T-cell (primary cell): ENCODE data around the gene DNM3. TPM values are rescaled to one million over a fixed set of nuclear protein-coding genes. Genes with fewer than 3 reads are reported as not detected.
A peak's percentile ranks its signal among the peaks of the same experiment; 100 is the strongest.
"Not testable (repeated sequence)": the region's sequence is repeated elsewhere in the genome, so short reads cannot be mapped to it uniquely, and the experiment has no call there.

Source experiments
- ATAC-seq, 4 experiments: fragments of 200-7000 bp in 3 of 4; fragments of 150-1000 bp in 1 of 4; cut with Tn5 transposase; replicated peaks in 1 of 4; 1 replicate in 3 of 4; 2 replicates in 1 of 4; pipeline ENCODE4 v1.10.0; 2021; ENCODE audit warnings: moderate library complexity in 3 of 4, mild to moderate bottlenecking in 2 of 4, moderate number of reproducible peaks in 1 of 4
- CTCF ChIA-PET, 2 donors: fragments of 300-600 bp; sonication (Branson Sonifier 250); formaldehyde crosslinking; loops; one replicate each; lab custom pipeline; 2022; ENCODE audit warnings: antibody characterized with exemption in 2 of 2; lab: Charles Lee
- POLR2A ChIA-PET, 2 donors: fragments of 300-600 bp; sonication (Branson Sonifier 250); formaldehyde crosslinking; loops; one replicate each; lab custom pipeline; 2022; ENCODE audit warnings: antibody characterized with exemption in 2 of 2; lab: Charles Lee
- DNase-seq, 35 experiments: peaks; one replicate each; pipeline versions ENCODE4 v3.0.0 to v3.0.0-alpha.2; 2013 to 2023
- H3K27ac ChIP-seq: one replicate; pipeline ENCODE4 v1.5.1; 2013; ENCODE audit warnings: low read length
- H3K27me3 ChIP-seq, 2 experiments: replicated peaks in 1 of 2; 1 replicate in 1 of 2; 2 replicates in 1 of 2; pipeline versions ENCODE4 v1.6.1 to v1.7.0; 2013; ENCODE audit warnings: low read length in 1 of 2, mixed read lengths in 1 of 2; ENCODE audit not compliant: control insufficient read depth in 2 of 2, insufficient read depth in 2 of 2; ENCODE audit errors: extremely low read depth in 1 of 2
- H3K36me3 ChIP-seq, 2 donors: 1 replicate in 1 of 2; 2 replicates in 1 of 2; pipeline versions ENCODE4 v1.6.1 to v1.7.0; 2013; ENCODE audit warnings: low read length in 1 of 2; ENCODE audit not compliant: control insufficient read depth in 2 of 2, insufficient read depth in 1 of 2; ENCODE audit errors: extremely low read depth in 1 of 2
- H3K4me1 ChIP-seq, 2 experiments: 1 replicate in 1 of 2; 2 replicates in 1 of 2; pipeline versions ENCODE4 v1.6.1 to v1.7.0; 2013; ENCODE audit warnings: low read length in 2 of 2, mixed read lengths in 1 of 2; ENCODE audit not compliant: insufficient read depth in 2 of 2, control insufficient read depth in 1 of 2; ENCODE audit errors: extremely low read depth in 1 of 2
- H3K4me3 ChIP-seq, 2 donors: 1 replicate in 1 of 2; 2 replicates in 1 of 2; pipeline versions ENCODE4 v1.5.1 to v1.7.0; 2013; ENCODE audit warnings: mild to moderate bottlenecking in 2 of 2, low read length in 1 of 2, moderate library complexity in 1 of 2; ENCODE audit not compliant: control insufficient read depth in 1 of 2; ENCODE audit errors: extremely low read depth in 1 of 2
- H3K9me3 ChIP-seq: 2 replicates; pipeline ENCODE4 v1.7.0; 2013
- H3K27ac Mint-ChIP-seq, 2 donors: one replicate each; pipeline ENCODE4 v1.8.0; 2020 to 2021; ENCODE audit warnings: mild to moderate bottlenecking in 2 of 2, mixed read lengths in 2 of 2
- H3K27me3 Mint-ChIP-seq, 2 donors: one replicate each; pipeline ENCODE4 v1.8.0; 2021 to 2022; ENCODE audit warnings: mixed read lengths in 2 of 2
- H3K36me3 Mint-ChIP-seq: one replicate; pipeline ENCODE4 v1.8.0; 2021; ENCODE audit warnings: mixed read lengths
- H3K4me1 Mint-ChIP-seq, 3 donors: one replicate each; pipeline ENCODE4 v1.8.0; 2020 to 2022; ENCODE audit warnings: mixed read lengths in 3 of 3, mild to moderate bottlenecking in 1 of 3
- H3K4me3 Mint-ChIP-seq, 3 donors: one replicate each; pipeline ENCODE4 v1.8.0; 2020 to 2022; ENCODE audit warnings: mild to moderate bottlenecking in 3 of 3, mixed read lengths in 3 of 3, moderate library complexity in 3 of 3
- H3K9me3 Mint-ChIP-seq, 3 donors: one replicate each; pipeline ENCODE4 v1.8.0; 2020 to 2022; ENCODE audit warnings: mixed read lengths in 3 of 3
- WGBS: methylation state at CpG from one replicate; pipeline ENCODE4 v1.1.5; 2013; ENCODE audit warnings: missing lambda C conversion rate; ENCODE audit not compliant: insufficient coverage; 5-methylcytosine and 5-hydroxymethylcytosine counted together
- total RNA-seq, 35 experiments: library from RNA in 6 of 35; stranded (reverse) in 6 of 35; fragments of 120-200 nt in 1 of 35; gene quantifications; one replicate each; pipeline versions ENCODE4 v1.2.1 to v1.2.4 and lab custom pipeline; 2013 to 2026

Gene DNM3
- total RNA-seq, 5 donors from 2014 or later (not counting 1 experiment from before 2014, with no cell fraction given) = 2.0 to 2.8 (median 2.4) TPM

GRCh38 chr1:171798765-171799164 lies 42.5 kb upstream of the DNM3 start:
- Histone ChIP-seq H3K27ac (no peak overlapping the region), H3K9me3 (no peaks in the 10 kb centered on the region), H3K4me3 (no peak overlapping the region), H3K27me3 (no peaks in the 10 kb centered on the region), H3K36me3 (peaks cover 14 to 43% of the 10 kb centered on the region in 2 donors), H3K4me1 (no peaks in the 10 kb centered on the region)
- no peak for DNase-seq
- WGBS = 100% methylated on average over 1 of the region's 3 CpGs
- ATAC-seq = no peak
- ChIA-PET POLR2A (no interaction called here), CTCF (interaction anchor here in 1 of 2 donors (0.7 kb wide), 1 partner anchor 184 kb away, joined by 3 read pairs; no protein-coding TSS in a partner anchor)
- H3K27me3 Mint-ChIP-seq = no peaks in the 10 kb centered on the region
- peaks cover 45% of the 10 kb centered on the region for H3K36me3 Mint-ChIP-seq
- no peak overlapping the region for H3K27ac Mint-ChIP-seq
- H3K4me1 Mint-ChIP-seq = peaks cover 0 to 13% (median 11%) of the 10 kb centered on the region in 3 donors
- no peak overlapping the region for H3K4me3 Mint-ChIP-seq
- H3K9me3 Mint-ChIP-seq = no peaks in the 10 kb centered on the region

DNA sequence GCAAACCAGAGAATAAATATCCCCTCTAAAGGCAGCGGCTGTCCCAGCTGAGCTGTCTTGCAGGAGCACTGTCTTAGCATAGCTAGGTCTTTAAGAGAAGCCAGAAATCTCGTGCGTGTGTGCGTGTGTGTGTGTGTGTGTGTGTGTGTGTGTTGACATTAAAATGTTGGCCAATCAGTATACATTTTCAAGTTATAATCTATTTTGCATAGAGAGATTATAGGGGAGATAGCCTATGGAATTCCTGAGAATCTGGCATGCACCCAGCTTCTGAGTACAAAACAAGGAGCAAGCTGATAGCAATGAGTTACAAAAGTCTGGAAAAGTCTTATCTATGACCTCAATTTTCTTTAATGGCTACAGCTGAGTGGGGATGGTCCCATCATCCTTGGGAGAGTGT lies 42.1 kb upstream of the DNM3 start:
- ChIA-PET POLR2A (no interaction called here), CTCF (interaction anchor here in 1 of 2 donors (3.9 kb wide), 1 partner anchor 187 kb away, joined by 30 read pairs; no protein-coding TSS in a partner anchor)
- H3K27ac ChIP-seq = no peak overlapping the region
- peaks cover 14 to 39% of the 10 kb centered on the region in 2 donors for H3K36me3 ChIP-seq
- Mint-ChIP-seq H3K27me3 (no peaks in the 10 kb centered on the region), H3K4me3 (no peak overlapping the region), H3K4me1 (peaks cover 0 to 9% (median 7%) of the 10 kb centered on the region in 3 donors), H3K9me3 (no peaks in the 10 kb centered on the region), H3K36me3 (peaks cover 41% of the 10 kb centered on the region), H3K27ac (no peak overlapping the region)
- no peaks in the 10 kb centered on the region for H3K9me3 ChIP-seq
- H3K27me3 ChIP-seq = no peaks in the 10 kb centered on the region
- no CpG with 5 or more reads among the region's 4 CpGs for WGBS
- no peaks in the 10 kb centered on the region for H3K4me1 ChIP-seq
- ATAC-seq (no peak), DNase-seq (no peak)
- no peak overlapping the region for H3K4me3 ChIP-seq

DNA sequence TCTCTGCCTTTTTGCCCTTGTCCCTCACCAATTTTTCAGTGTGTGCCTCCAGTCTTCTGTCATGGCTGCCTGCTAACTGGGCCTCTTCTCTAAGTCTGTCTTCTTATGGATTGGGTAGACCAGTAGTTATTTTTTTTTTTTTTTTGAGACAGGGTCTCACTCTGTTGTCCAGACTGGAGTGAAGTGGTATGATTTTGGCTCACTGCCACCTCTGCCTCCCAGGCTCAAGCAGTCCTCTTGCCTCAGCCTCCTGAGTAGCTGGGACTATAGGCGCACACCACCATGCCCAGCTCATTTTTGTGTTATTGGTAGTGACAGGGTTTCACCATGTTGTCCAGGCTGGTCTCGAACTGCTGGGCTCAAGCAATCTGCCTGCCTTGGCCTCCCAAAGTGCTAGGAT lies 41.6 kb upstream of the DNM3 start:
- H3K27ac ChIP-seq, H3K9me3 Mint-ChIP-seq, POLR2A ChIA-PET, H3K27me3 Mint-ChIP-seq, H3K4me3 ChIP-seq, H3K4me3 Mint-ChIP-seq, H3K4me1 ChIP-seq, H3K4me1 Mint-ChIP-seq, H3K9me3 ChIP-seq, H3K27me3 ChIP-seq, H3K27ac Mint-ChIP-seq, DNase-seq, ATAC-seq: not testable (repeated sequence)
- H3K36me3 ChIP-seq = peaks cover 14 to 34% of the 10 kb centered on the region in 2 donors
- WGBS = 100% methylated on average over 2 of the region's 2 CpGs
- peaks cover 35% of the 10 kb centered on the region for H3K36me3 Mint-ChIP-seq
- CTCF ChIA-PET = interaction anchor here (0.6 to 3.9 kb wide), 6 partner anchors 15 to 647 kb away, joined by 3 to 30 read pairs (median 8); no protein-coding TSS in a partner anchor

DNA sequence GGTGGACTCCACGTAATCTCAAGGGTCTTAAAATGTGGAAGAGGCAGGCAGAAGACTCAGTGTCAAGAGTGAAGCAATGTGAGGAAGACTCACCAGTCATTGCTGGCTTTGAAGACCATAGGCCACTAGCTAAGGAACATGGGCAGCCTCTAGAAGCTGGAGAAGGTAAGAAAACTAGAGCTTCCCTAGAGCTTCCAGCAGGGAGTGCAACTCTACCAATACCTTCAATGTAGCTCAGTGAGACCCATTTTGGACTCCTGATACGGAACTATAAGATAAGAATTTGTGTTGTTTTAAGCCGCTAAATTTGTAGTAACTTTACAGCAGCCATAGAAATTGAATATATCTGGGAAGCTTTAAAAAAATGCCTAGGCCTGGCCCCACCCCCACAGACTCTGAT lies 41.0 kb upstream of the DNM3 start:
- peaks cover 10 to 27% of the 10 kb centered on the region in 2 donors for H3K36me3 ChIP-seq
- ChIA-PET POLR2A (interaction anchor here in 1 of 2 donors (0.6 kb wide), 1 partner anchor 193 kb away, joined by 12 read pairs; no protein-coding TSS in a partner anchor), CTCF (interaction anchor here (0.6 to 3.9 kb wide), 16 partner anchors 10 to 647 kb away, joined by 3 to 30 read pairs (median 4); partner anchors contain the start of gene PIGC (in 1 of the 2))
- Mint-ChIP-seq H3K27me3 (no peaks in the 10 kb centered on the region), H3K9me3 (no peaks in the 10 kb centered on the region), H3K4me3 (no peak overlapping the region), H3K36me3 (peaks cover 31% of the 10 kb centered on the region), H3K4me1 (peaks cover 0 to 3% (median 3%) of the 10 kb centered on the region in 3 donors), H3K27ac (peak overlapping the region in 1 of 2 donors; percentile 50)
- 80% methylated on average over 1 of the region's 3 CpGs for WGBS
- H3K4me3 ChIP-seq = no peak overlapping the region
- no peak overlapping the region for H3K27ac ChIP-seq
- no peaks in the 10 kb centered on the region for H3K27me3 ChIP-seq
- no peaks in the 10 kb centered on the region for H3K4me1 ChIP-seq
- H3K9me3 ChIP-seq = no peaks in the 10 kb centered on the region
- ATAC-seq = no peak
- no peak for DNase-seq

GRCh38 chr1:171800851-171801250 lies 40.4 kb upstream of the DNM3 start:
- H3K4me3 Mint-ChIP-seq = no peak overlapping the region
- DNase-seq (no peak), ATAC-seq (no peak)
- Histone ChIP-seq H3K36me3 (peaks cover 8 to 22% of the 10 kb centered on the region in 2 donors), H3K27me3 (no peaks in the 10 kb centered on the region), H3K4me3 (no peak overlapping the region), H3K27ac (no peak overlapping the region), H3K4me1 (no peaks in the 10 kb centered on the region), H3K9me3 (no peaks in the 10 kb centered on the region)
- ChIA-PET POLR2A (interaction anchor here in 1 of 2 donors (0.7 kb wide), 1 partner anchor 134 kb away, joined by 3 read pairs; no protein-coding TSS in a partner anchor), CTCF (interaction anchor here (0.6 to 3.9 kb wide), 14 partner anchors 10 to 644 kb away, joined by 3 to 30 read pairs (median 4); partner anchors contain the start of gene PIGC (in 1 of the 2))
- H3K4me1 Mint-ChIP-seq = peaks cover 0 to 8% (median 8%) of the 10 kb centered on the region in 3 donors
- 80% methylated on average over 1 of the region's 3 CpGs for WGBS
- H3K36me3 Mint-ChIP-seq = peaks cover 28% of the 10 kb centered on the region
- no peaks in the 10 kb centered on the region for H3K9me3 Mint-ChIP-seq
- no peaks in the 10 kb centered on the region for H3K27me3 Mint-ChIP-seq
- no peak overlapping the region for H3K27ac Mint-ChIP-seq

- no peaks in the 10 kb centered on the region for H3K9me3 Mint-ChIP-seq
- CTCF ChIA-PET = interaction anchor here (0.6 to 3.9 kb wide), 9 partner anchors 9 to 627 kb away, joined by 3 to 30 read pairs (median 8); no protein-coding TSS in a partner anchor
- POLR2A ChIA-PET = interaction anchor here in 1 of 2 donors (0.7 kb wide), 1 partner anchor 133 kb away, joined by 3 read pairs; no protein-coding TSS in a partner anchor
- Histone ChIP-seq H3K4me3 (no peak overlapping the region), H3K36me3 (peaks cover 1 to 16% of the 10 kb centered on the region in 2 donors), H3K9me3 (no peaks in the 10 kb centered on the region), H3K27me3 (no peaks in the 10 kb centered on the region), H3K27ac (no peak overlapping the region), H3K4me1 (no peaks in the 10 kb centered on the region)
- peak in 2 of 4 experiments; percentile 31 to 40 for ATAC-seq
- peak in 1 of 35 experiments; percentile 56 for DNase-seq
- peaks cover 2 to 8% (median 8%) of the 10 kb centered on the region in 3 donors for H3K4me1 Mint-ChIP-seq
- H3K27me3 Mint-ChIP-seq = no peaks in the 10 kb centered on the region
- 14% methylated on average over 1 of the region's 2 CpGs for WGBS
- peaks cover 24% of the 10 kb centered on the region for H3K36me3 Mint-ChIP-seq
- H3K4me3 Mint-ChIP-seq = no peak overlapping the region
- no peak overlapping the region for H3K27ac Mint-ChIP-seq
Observed at GRCh38 chr1:171801487-171801891, 39.8 kb upstream of the DNM3 start.
